Activated CD8-positive, alpha-beta T cell treated with anti-CD3 and anti-CD28 coated beads for 36 hours (primary cell): ENCODE data around the gene CTNNA3. TPM values are rescaled to one million over a fixed set of nuclear protein-coding genes. Genes with fewer than 3 reads are reported as not detected.

Experiments used
- ATAC-seq: fragments of 200-7000 bp; cut with Tn5 transposase; one replicate; pipeline ENCODE4 v1.10.0; 2021; ENCODE audit warnings: mild to moderate bottlenecking, moderate library complexity
- CTCF ChIA-PET: fragments of 350-600 bp; sonication (Branson Sonifier 250); formaldehyde crosslinking; loops from one replicate; lab custom pipeline; 2021; ENCODE audit warnings: antibody characterized with exemption; lab: Charles Lee
- POLR2A ChIA-PET: fragments of 350-600 bp; sonication (Branson Sonifier 250); formaldehyde crosslinking; loops from one replicate; lab custom pipeline; 2021; ENCODE audit warnings: antibody characterized with exemption; lab: Charles Lee
- DNase-seq: peaks from one replicate; pipeline ENCODE4 v3.0.0-alpha.2; 2020
- H3K27ac Mint-ChIP-seq: one replicate; pipeline ENCODE4 v1.8.0; 2021; ENCODE audit warnings: mild to moderate bottlenecking, mixed read lengths
- H3K27me3 Mint-ChIP-seq: one replicate; pipeline ENCODE4 v1.8.0; 2021; ENCODE audit warnings: mixed read lengths
- H3K36me3 Mint-ChIP-seq: one replicate; pipeline ENCODE4 v1.8.0; 2021; ENCODE audit warnings: low read depth, mixed read lengths
- H3K4me1 Mint-ChIP-seq: one replicate; pipeline ENCODE4 v1.8.0; 2021; ENCODE audit warnings: low read depth, mixed read lengths
- H3K4me3 Mint-ChIP-seq: one replicate; pipeline ENCODE4 v1.8.0; 2021; ENCODE audit warnings: mild to moderate bottlenecking, moderate library complexity, mixed read lengths
- H3K9me3 Mint-ChIP-seq: one replicate; pipeline ENCODE4 v1.8.0; 2021; ENCODE audit warnings: mixed read lengths
- intact Hi-C: fragments of 100-400 bp; cut with micrococcal nuclease; formaldehyde crosslinking; loops from one replicate; pipeline ENCODE4 v1.10.0; 2022
- total RNA-seq, 2 experiments: library from RNA; stranded (reverse); gene quantifications; one replicate each; pipeline ENCODE4 v1.2.3, GENCODE V29; 2021
- TF ChIP-seq, protein P1 (sequence below): fragments of 200-600 bp; IDR thresholded peaks from one replicate; pipeline ENCODE4 v1.8.0; 2022; ENCODE audit warnings: antibody characterized with exemption, mild to moderate bottlenecking

The CTNNA3 gene
- total RNA-seq, 2 experiments from 2014 or later: not detected

DNA sequence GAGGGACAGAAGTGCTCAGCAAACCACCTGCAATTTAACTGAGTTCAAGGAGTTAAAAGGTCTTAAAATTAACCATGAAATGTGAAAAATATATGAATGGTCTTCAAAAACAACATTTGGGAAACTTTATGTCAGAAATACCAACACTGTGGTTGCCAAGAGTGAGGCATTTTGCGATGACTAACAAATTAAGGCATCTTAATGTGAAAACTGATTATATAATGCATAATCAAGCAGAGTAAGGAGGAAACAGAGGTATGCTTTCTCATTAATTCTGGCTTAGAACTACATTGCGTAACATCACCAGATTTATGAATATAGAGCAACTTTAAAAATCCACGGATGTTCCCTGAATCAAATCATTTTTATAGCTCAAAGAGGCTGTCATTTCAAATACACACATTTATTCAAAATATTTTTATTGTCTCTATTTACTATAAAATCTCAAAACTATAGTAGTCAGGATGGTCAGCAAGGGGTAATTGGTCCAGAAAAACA lies 434.6 kb downstream of the CTNNA3 start:
- H3K9me3 Mint-ChIP-seq: no peaks in the 10 kb centered on the region
- H3K4me1 Mint-ChIP-seq: no peaks in the 10 kb centered on the region
- no peak for ATAC-seq
- TF ChIP-seq, protein P1, sequence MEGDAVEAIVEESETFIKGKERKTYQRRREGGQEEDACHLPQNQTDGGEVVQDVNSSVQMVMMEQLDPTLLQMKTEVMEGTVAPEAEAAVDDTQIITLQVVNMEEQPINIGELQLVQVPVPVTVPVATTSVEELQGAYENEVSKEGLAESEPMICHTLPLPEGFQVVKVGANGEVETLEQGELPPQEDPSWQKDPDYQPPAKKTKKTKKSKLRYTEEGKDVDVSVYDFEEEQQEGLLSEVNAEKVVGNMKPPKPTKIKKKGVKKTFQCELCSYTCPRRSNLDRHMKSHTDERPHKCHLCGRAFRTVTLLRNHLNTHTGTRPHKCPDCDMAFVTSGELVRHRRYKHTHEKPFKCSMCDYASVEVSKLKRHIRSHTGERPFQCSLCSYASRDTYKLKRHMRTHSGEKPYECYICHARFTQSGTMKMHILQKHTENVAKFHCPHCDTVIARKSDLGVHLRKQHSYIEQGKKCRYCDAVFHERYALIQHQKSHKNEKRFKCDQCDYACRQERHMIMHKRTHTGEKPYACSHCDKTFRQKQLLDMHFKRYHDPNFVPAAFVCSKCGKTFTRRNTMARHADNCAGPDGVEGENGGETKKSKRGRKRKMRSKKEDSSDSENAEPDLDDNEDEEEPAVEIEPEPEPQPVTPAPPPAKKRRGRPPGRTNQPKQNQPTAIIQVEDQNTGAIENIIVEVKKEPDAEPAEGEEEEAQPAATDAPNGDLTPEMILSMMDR: no peak
- intact Hi-C loops: no loop called here
- H3K27me3 Mint-ChIP-seq: peaks cover 1% of the 10 kb centered on the region
- H3K27ac Mint-ChIP-seq: no peak overlapping the region
- POLR2A ChIA-PET: no interaction called here
- DNase-seq: no peak
- CTCF ChIA-PET: no interaction called here
- no peaks in the 10 kb centered on the region for H3K36me3 Mint-ChIP-seq
- H3K4me3 Mint-ChIP-seq: no peak overlapping the region

DNA sequence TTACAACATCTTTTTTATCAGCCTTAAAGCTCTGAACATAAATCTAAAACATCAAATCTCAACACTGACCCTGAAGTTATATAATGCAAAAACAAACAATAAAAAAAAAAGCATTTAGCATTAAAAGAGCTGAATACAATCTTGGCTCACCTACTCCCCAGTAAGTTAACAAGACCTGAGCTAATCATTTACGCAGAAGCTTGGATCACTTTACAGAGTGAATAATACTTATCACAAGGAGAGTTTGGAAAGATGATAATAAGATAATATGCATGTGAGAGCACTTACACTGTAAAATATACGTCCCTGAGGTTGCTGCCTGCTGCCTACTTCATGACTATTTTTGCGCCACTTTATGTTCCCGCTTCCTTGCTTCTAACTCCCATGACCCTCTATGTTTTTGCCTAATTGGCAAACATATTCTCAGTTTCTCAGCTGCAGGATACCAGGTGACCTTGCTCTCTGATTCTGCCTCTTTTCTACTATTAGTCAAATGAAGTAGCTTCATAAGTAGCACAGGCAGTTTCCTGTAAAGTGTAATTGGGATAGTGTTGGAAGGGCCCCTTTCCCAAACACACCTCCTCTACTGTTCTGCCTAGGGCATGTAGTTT lies 436.6 kb downstream of the CTNNA3 start:
- CTCF ChIA-PET: no interaction called here
- no peak for ATAC-seq
- H3K36me3 Mint-ChIP-seq: no peaks in the 10 kb centered on the region
- no peak overlapping the region for H3K4me3 Mint-ChIP-seq
- H3K27me3 Mint-ChIP-seq: peaks cover 1% of the 10 kb centered on the region
- intact Hi-C loops: no loop called here
- DNase-seq: no peak
- TF ChIP-seq, protein P1: no peak
- H3K27ac Mint-ChIP-seq: no peak overlapping the region
- POLR2A ChIA-PET: no interaction called here
- H3K4me1 Mint-ChIP-seq: no peaks in the 10 kb centered on the region
- H3K9me3 Mint-ChIP-seq: no peaks in the 10 kb centered on the region

DNA sequence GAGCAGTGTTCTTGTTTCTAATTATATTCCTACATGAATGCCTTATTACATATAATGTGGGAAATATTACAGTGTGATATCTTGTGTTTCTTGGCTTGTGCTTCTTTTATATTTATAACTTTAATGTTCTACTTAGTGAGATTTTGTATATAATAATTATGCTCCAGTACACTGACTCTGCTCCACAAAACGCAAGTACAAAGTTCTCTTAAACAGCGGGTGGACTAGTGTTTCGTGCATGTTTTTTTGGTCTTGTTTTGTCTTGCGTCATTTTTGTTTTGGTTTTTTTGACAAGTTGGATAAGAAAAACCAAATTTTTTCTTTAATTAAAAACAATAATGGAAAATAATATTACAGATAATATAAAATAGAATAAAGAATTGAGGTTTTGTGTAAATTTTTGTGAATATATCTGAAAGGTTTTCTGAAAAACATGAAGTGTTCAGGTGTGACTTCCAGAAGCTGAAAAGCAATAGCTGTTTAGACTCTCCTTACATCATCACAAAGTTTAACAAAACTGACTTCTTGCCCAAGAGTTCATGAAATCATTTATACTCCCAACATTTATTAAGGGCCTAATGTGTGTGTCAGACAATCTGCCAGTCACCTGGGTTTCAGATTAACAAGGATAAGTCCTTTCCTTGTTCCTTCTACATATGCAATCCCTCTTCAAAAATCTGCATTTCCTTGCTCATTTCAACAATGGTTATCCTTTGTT lies 438.4 kb downstream of the CTNNA3 start:
- POLR2A ChIA-PET: no interaction called here
- H3K27me3 Mint-ChIP-seq: peaks cover 1% of the 10 kb centered on the region
- H3K4me3 Mint-ChIP-seq: no peak overlapping the region
- TF ChIP-seq, protein P1: no peak
- intact Hi-C loops: no loop called here
- no peak for ATAC-seq
- H3K9me3 Mint-ChIP-seq: no peaks in the 10 kb centered on the region
- no peak overlapping the region for H3K27ac Mint-ChIP-seq
- no peaks in the 10 kb centered on the region for H3K4me1 Mint-ChIP-seq
- no peak for DNase-seq
- CTCF ChIA-PET: no interaction called here
- no peaks in the 10 kb centered on the region for H3K36me3 Mint-ChIP-seq

DNA sequence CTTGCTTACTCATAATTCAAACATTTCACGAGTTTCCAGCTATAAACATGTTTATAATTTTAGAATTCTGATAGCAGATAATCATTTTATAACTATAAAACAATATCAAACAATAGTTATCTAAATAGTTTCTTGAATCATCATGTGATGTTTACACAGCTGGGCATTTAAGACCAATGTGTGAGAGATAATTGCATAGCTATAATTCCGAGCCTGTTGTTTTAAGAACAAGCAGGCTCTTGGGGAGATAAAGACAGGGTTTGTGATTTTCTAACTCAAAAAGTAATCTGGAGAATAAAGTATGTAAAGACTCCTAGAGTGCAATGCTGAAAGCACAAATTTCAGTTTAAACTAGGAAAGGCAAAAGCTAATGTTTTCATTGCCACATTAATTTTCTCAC lies 439.0 kb downstream of the CTNNA3 start:
- H3K4me1 Mint-ChIP-seq: no peaks in the 10 kb centered on the region
- DNase-seq (no peak), ATAC-seq (no peak)
- H3K27ac Mint-ChIP-seq: no peak overlapping the region
- H3K4me3 Mint-ChIP-seq: no peak overlapping the region
- intact Hi-C loops: no loop called here
- no peaks in the 10 kb centered on the region for H3K36me3 Mint-ChIP-seq
- TF ChIP-seq, protein P1: no peak
- H3K27me3 Mint-ChIP-seq: peaks cover 1% of the 10 kb centered on the region
- ChIA-PET CTCF (no interaction called here), POLR2A (no interaction called here)
- H3K9me3 Mint-ChIP-seq: no peaks in the 10 kb centered on the region

DNA sequence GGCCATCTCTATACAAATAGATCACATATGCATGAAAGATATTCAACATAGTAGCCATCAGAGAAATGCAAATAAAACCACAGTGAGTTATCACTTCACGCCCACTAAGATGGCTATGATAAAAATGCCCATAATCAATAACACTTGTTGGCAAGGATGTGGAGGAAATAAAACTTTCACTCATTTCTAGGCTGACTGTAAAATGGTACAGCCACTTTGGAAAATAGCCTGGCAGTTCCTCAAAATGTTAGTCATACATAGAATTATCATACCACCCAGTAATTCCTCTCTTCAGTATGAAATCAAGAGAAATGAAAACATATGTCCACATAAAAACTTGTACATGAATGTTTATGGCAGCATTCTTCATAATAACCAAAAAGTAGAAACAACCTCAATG lies 445.3 kb downstream of the CTNNA3 start:
- DNase-seq: no peak
- no peaks in the 10 kb centered on the region for H3K36me3 Mint-ChIP-seq
- no peaks in the 10 kb centered on the region for H3K4me1 Mint-ChIP-seq
- TF ChIP-seq, protein P1: no peak
- no peak overlapping the region for H3K27ac Mint-ChIP-seq
- H3K4me3 Mint-ChIP-seq: no peak overlapping the region
- no peaks in the 10 kb centered on the region for H3K9me3 Mint-ChIP-seq
- intact Hi-C loops: no loop called here
- no peaks in the 10 kb centered on the region for H3K27me3 Mint-ChIP-seq
- POLR2A ChIA-PET: no interaction called here
- no peak for ATAC-seq
- CTCF ChIA-PET: no interaction called here
